IPS-20b (cell line): ENCODE measurements around the gene TDRD5.

Experiments
- H3K27ac ChIP-seq: one replicate; pipeline ENCODE4 v1.5.1; 2013; ENCODE audit warnings: low read length
- H3K27me3 ChIP-seq: 2 replicates; pipeline ENCODE4 v1.6.1; 2013; ENCODE audit warnings: mild to moderate bottlenecking, low read length, inconsistent platforms; ENCODE audit not compliant: insufficient read depth
- H3K36me3 ChIP-seq: 2 replicates; pipeline ENCODE4 v1.6.1; 2013; ENCODE audit warnings: low read depth, mild to moderate bottlenecking, inconsistent platforms, low read length, moderate library complexity; ENCODE audit not compliant: insufficient read depth
- H3K4me1 ChIP-seq: 2 replicates; pipeline ENCODE4 v1.6.1; 2013; ENCODE audit warnings: mild to moderate bottlenecking, control low read depth, inconsistent platforms, low read length, moderate library complexity; ENCODE audit not compliant: insufficient read depth
- H3K4me3 ChIP-seq: 2 replicates; pipeline ENCODE4 v1.5.1; 2013; ENCODE audit warnings: mild to moderate bottlenecking, low read length, inconsistent platforms
- H3K9ac ChIP-seq: 2 replicates; pipeline ENCODE4 v1.6.1; 2013; ENCODE audit warnings: low read depth, mild to moderate bottlenecking, inconsistent platforms, low read length, moderate library complexity
- H3K9me3 ChIP-seq: 2 replicates; pipeline ENCODE4 v1.6.1; 2013; ENCODE audit warnings: mild to moderate bottlenecking, low read depth, low read length, inconsistent platforms; ENCODE audit not compliant: insufficient read depth

The TDRD5 gene

DNA sequence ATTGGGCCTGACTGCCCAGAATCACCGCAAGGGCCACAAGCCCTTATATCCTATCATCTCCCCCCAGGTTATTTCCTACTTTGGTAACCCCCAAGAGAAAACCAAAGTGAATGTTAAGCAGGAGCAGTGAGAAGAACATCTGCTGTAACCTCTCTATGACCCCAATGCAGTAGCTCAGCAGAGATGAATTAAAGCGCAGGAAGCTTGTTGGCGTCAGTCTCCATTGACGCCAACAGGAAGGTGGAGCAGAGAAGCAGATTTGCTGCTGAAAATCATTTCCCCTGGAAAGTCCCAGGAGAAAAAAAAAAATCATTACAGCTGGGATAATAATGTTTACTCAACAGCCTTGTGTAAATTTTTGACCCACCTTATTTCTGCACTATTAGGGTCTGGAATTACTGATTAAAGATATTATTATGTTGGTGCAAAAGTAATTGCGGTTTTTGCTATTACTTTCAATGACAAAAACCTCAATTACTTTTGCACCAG, 118.3 kb downstream of the TDRD5 start:
- H3K9ac ChIP-seq, result no peak overlapping the region
- no peak overlapping the region for H3K4me3 ChIP-seq
- no peaks in the 10 kb centered on the region for H3K27me3 ChIP-seq
- H3K4me1 ChIP-seq, result no peaks in the 10 kb centered on the region
- H3K27ac ChIP-seq, result no peak overlapping the region
- H3K9me3 ChIP-seq, result peaks cover 9% of the 10 kb centered on the region
- no peaks in the 10 kb centered on the region for H3K36me3 ChIP-seq

- no peaks in the 10 kb centered on the region for H3K4me1 ChIP-seq
- H3K27me3 ChIP-seq, result no peaks in the 10 kb centered on the region
- no peak overlapping the region for H3K9ac ChIP-seq
- no peak overlapping the region for H3K4me3 ChIP-seq
- no peak overlapping the region for H3K27ac ChIP-seq
- peaks cover 37% of the 10 kb centered on the region for H3K9me3 ChIP-seq
- H3K36me3 ChIP-seq, result no peaks in the 10 kb centered on the region
These were observed 122.5 kb downstream of the TDRD5 start for GRCh38 chr1:179714159-179714558.

DNA sequence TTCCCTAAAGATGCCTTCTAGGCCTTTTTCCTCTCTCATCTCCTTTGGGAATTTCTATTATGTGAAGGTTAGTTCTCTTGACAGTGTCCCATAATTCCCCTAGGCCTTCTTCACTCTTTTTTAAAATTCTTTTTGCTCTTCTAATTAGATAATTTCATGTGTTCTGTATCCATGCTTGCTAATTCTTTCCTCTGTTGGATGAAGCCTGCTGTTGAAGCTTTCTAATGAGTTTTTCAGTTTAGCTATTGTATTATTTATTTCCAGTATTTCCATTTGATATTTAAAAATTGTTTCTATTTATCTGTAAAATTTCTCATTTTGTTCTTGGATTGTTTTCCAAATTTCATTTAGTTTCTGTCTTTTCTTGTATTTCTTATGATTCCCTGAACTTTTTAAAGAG, 123.0 kb downstream of the TDRD5 start:
- Histone ChIP-seq H3K27me3 (no peaks in the 10 kb centered on the region), H3K9me3 (peaks cover 42% of the 10 kb centered on the region), H3K36me3 (no peaks in the 10 kb centered on the region), H3K9ac (no peak overlapping the region), H3K4me1 (no peaks in the 10 kb centered on the region), H3K27ac (no peak overlapping the region), H3K4me3 (no peak overlapping the region)

GRCh38 chr1:179719272-179719671, 127.6 kb downstream of the TDRD5 start:
- Histone ChIP-seq H3K9ac (no peak overlapping the region), H3K4me3 (no peak overlapping the region), H3K27ac (no peak overlapping the region), H3K9me3 (peaks cover 40% of the 10 kb centered on the region), H3K36me3 (no peaks in the 10 kb centered on the region), H3K4me1 (no peaks in the 10 kb centered on the region), H3K27me3 (no peaks in the 10 kb centered on the region)

DNA sequence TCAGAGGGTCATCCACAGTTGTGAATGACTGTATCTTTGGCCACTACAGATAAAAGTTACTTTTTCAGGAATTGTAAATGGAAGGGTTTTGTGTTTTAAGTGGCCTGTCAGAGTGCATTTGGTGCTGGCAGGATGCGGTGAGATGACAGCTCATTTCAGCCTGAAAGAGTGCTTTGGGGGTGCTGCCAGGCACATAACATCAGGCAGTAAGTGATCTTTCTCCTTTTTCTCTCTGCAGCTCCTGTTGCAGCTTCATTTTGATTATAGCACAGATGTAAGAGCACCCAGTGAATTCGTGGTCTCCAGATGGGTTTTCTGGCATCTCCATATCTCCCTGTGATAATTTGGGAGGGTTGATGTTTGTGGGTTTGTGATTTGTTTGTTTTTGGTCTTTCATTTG, 136.6 kb downstream of the TDRD5 start:
- Histone ChIP-seq H3K9ac (no peak overlapping the region), H3K36me3 (no peaks in the 10 kb centered on the region), H3K4me1 (no peaks in the 10 kb centered on the region), H3K4me3 (no peak overlapping the region), H3K9me3 (no peaks in the 10 kb centered on the region), H3K27ac (no peak overlapping the region), H3K27me3 (no peaks in the 10 kb centered on the region)

DNA sequence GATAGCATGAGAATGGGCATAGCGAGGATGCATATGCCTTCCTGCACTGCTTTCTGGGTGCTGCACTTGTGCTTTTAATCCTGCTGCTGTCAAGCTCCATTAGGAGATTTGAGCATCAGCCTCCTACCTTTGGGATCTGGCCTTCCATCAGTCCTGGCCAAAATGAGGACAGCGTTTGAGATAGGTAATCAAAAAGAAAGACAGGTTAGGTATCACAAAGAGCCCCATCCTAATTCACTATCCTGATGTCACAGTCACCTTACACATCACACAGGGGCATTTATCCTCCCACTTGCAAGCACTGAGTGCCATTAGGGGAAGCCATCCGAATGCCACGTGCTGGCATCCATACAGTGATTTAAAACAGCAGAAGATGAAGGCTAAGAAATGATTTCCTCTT, 138.2 kb downstream of the TDRD5 start:
- Histone ChIP-seq H3K36me3 (no peaks in the 10 kb centered on the region), H3K9ac (no peak overlapping the region), H3K27ac (no peak overlapping the region), H3K9me3 (no peaks in the 10 kb centered on the region), H3K27me3 (no peaks in the 10 kb centered on the region), H3K4me1 (no peaks in the 10 kb centered on the region), H3K4me3 (no peak overlapping the region)

DNA sequence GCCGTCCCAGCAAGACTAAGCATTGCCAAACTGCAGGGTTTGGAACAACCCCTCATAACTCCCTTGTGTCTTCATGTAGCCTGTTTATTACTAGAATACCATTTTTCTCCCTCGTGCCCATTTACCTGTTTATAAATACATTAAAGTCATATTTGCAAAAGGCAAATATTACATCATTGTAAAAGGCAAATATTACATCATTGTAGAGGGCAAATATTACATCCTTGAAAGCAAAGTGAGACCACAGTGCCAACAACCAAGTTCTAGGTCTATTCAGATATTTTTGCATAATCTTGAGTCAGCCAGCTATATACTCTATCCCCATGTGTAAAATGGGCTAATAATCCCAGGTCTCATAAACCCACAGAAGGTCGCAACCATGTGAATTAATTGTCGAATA, 140.0 kb downstream of the TDRD5 start:
- H3K9me3 ChIP-seq, result no peaks in the 10 kb centered on the region
- no peaks in the 10 kb centered on the region for H3K27me3 ChIP-seq
- H3K4me1 ChIP-seq, result no peaks in the 10 kb centered on the region

More for the DNA sequence above, 140.0 kb downstream of the TDRD5 start:
- no peak overlapping the region for H3K9ac ChIP-seq
- H3K36me3 ChIP-seq, result no peaks in the 10 kb centered on the region
- no peak overlapping the region for H3K4me3 ChIP-seq
- no peak overlapping the region for H3K27ac ChIP-seq
